K562 (cell line): ENCODE results near the gene RFNG. TPM values are rescaled to one million over a fixed set of nuclear protein-coding genes. Genes with fewer than 3 reads are reported as not detected.

ENCODE experiments used
- ATAC-seq: fragments of 200-7000 bp; cut with Tn5 transposase; 3 replicates; pipeline ENCODE4 v1.9.1; 2020; ENCODE audit warnings: moderate library complexity
- BruUV-seq: library from RNA; stranded (reverse); fragments of 400-500 nt; replicated peaks from 2 replicates; lab custom pipeline; 2021; lab: Mats Ljungman, UMichigan
- CTCF ChIA-PET: fragments of 300-600 bp; formaldehyde crosslinking; extraction: SDS; loops from one replicate; lab custom pipeline; 2021; ENCODE audit warnings: low intra/inter-chr PET ratio; lab: Yijun Ruan, JAX
- POLR2A ChIA-PET: fragments of 300-600, 350-650 bp; sonication (Branson Sonifier 250); formaldehyde crosslinking; extraction: SDS; loops from one replicate; lab custom pipeline; 2021; ENCODE audit warnings: antibody characterized with exemption, inconsistent platforms; lab: Yijun Ruan, JAX
- DNase-seq, 4 experiments: peaks; one replicate each; pipeline versions ENCODE4 v3.0.0 to v3.0.0-alpha.2; 2011 to 2018; ENCODE audit warnings: low spot score in 3 of 4, mixed read lengths in 3 of 4; ENCODE audit errors: extremely low read depth in 1 of 4
- FAIRE-seq: peaks from 2 replicates; lab custom pipeline; 2011; peaks lifted over from hg19 to GRCh38; lab: Jason Lieb, UNC
- H2AFZ ChIP-seq: 2 replicates; pipeline ENCODE4 v1.6.0; 2011; ENCODE audit warnings: low read depth, low read length, control low read depth, inconsistent platforms
- H3K27ac ChIP-seq: fragments of 200-600 bp; 3 replicates; pipeline ENCODE4 v1.8.0; 2011; ENCODE audit warnings: low read depth, mild to moderate bottlenecking, control low read depth, inconsistent platforms, low read length, moderate library complexity, mixed read lengths; ENCODE audit errors: extremely low read depth
- H3K27me3 ChIP-seq, 2 experiments: fragments of 300-600 bp in 1 of 2; 2 replicates in 1 of 2; 3 replicates in 1 of 2; pipeline versions ENCODE4 v1.6.0 to v1.8.0; 2011; ENCODE audit warnings: inconsistent platforms in 2 of 2, low read length in 2 of 2, mild to moderate bottlenecking in 1 of 2, mixed read lengths in 1 of 2, moderate library complexity in 1 of 2; ENCODE audit not compliant: control insufficient read depth in 2 of 2, insufficient read depth in 2 of 2
- H3K36me3 ChIP-seq: fragments of 300-600 bp; 3 replicates; pipeline ENCODE4 v1.8.0; 2011; ENCODE audit warnings: mild to moderate bottlenecking, low read length, inconsistent platforms; ENCODE audit not compliant: control insufficient read depth, insufficient read depth
- H3K4me1 ChIP-seq, 2 experiments: fragments of 200-600 bp in 1 of 2; replicated peaks in 1 of 2; 2 replicates in 1 of 2; 3 replicates in 1 of 2; pipeline versions ENCODE4 v1.5.1 to v1.8.0; 2011; ENCODE audit warnings: inconsistent platforms in 2 of 2, low read length in 2 of 2, mild to moderate bottlenecking in 1 of 2, mixed read lengths in 1 of 2, moderate library complexity in 1 of 2; ENCODE audit not compliant: control insufficient read depth in 2 of 2, insufficient read depth in 2 of 2
- H3K4me2 ChIP-seq: 2 replicates; pipeline ENCODE4 v1.6.1; 2011; ENCODE audit warnings: low read length, control low read depth, inconsistent platforms, mixed read lengths; ENCODE audit not compliant: insufficient read depth
- H3K4me3 ChIP-seq: fragments of 200-600 bp; sonication (generic), shearing (Covaris generic); 2 replicates; pipeline ENCODE4 v1.5.1; 2016; ENCODE audit warnings: control low read depth, inconsistent platforms
- H3K79me2 ChIP-seq: fragments of 200-600 bp; 3 replicates; pipeline ENCODE4 v1.8.0; 2011; ENCODE audit warnings: low read length, inconsistent platforms; ENCODE audit not compliant: control insufficient read depth, insufficient read depth
- H3K9ac ChIP-seq, 2 experiments: 2 replicates each; pipeline versions ENCODE4 v1.6.0 to v1.6.1; 2011; ENCODE audit warnings: low read depth in 2 of 2, low read length in 2 of 2, control low read depth in 1 of 2, inconsistent platforms in 1 of 2, mild to moderate bottlenecking in 1 of 2, mixed read lengths in 1 of 2; ENCODE audit not compliant: insufficient read depth in 1 of 2
- H3K9me1 ChIP-seq: one replicate; pipeline ENCODE4 v1.6.0; 2011; ENCODE audit warnings: inconsistent platforms, mild to moderate bottlenecking, low read length, moderate library complexity; ENCODE audit not compliant: control insufficient read depth, insufficient read depth
- H3K9me3 ChIP-seq: replicated peaks from 2 replicates; pipeline ENCODE4 v1.5.1; 2011; ENCODE audit warnings: low read depth, low read length, inconsistent platforms; ENCODE audit not compliant: control insufficient read depth, insufficient read depth
- H4K20me1 ChIP-seq: replicated peaks from 2 replicates; pipeline ENCODE4 v1.6.1; 2011; ENCODE audit warnings: low read length, inconsistent platforms, mixed read lengths; ENCODE audit not compliant: control insufficient read depth, insufficient read depth
- ID3 ChIP-seq, 2 experiments: fragments of 250-450 bp in 1 of 2; fragments of 450-650 bp in 1 of 2; sonication (Bioruptor Pico) in 1 of 2; IDR thresholded peaks; 2 replicates each; pipeline versions ENCODE4 v1.6.1 to v1.8.0; 2016 to 2021; ENCODE audit warnings: mild to moderate bottlenecking in 2 of 2, moderate library complexity in 2 of 2, missing compliant biosample characterization in 1 of 2, missing genetic modification characterization in 1 of 2
- IFI16 ChIP-seq: fragments of 250-450 bp; sonication (Bioruptor Pico); IDR thresholded peaks from 2 replicates; pipeline ENCODE4 v2.1.2; 2022; ENCODE audit warnings: mild to moderate bottlenecking, inconsistent platforms
- NFE2L1 ChIP-seq: fragments of 450-650 bp; IDR thresholded peaks from 2 replicates; pipeline ENCODE4 v1.6.1; 2016; ENCODE audit warnings: missing genetic modification characterization, low read depth, mild to moderate bottlenecking, missing compliant biosample characterization, moderate library complexity, borderline replicate concordance
- PML ChIP-seq: IDR thresholded peaks from 2 replicates; pipeline ENCODE4 v1.6.1; 2012; ENCODE audit warnings: low read length, inconsistent platforms
- POLR2G ChIP-seq: fragments of 200-400 bp; formaldehyde crosslinking; IDR thresholded peaks from 2 replicates; pipeline ENCODE4 v1.6.1; 2017; ENCODE audit warnings: low read depth, mild to moderate bottlenecking, antibody characterized with exemption, low read length, moderate library complexity
- RBFOX2 ChIP-seq: fragments of 200-400 bp; formaldehyde crosslinking; IDR thresholded peaks from 2 replicates; pipeline ENCODE4 v1.6.1; 2017; ENCODE audit warnings: low read depth, mild to moderate bottlenecking, low read length, moderate library complexity
- TCF15 ChIP-seq: fragments of 250-450 bp; sonication (Bioruptor Pico); IDR thresholded peaks from 2 replicates; pipeline ENCODE4 v1.8.0; 2022; ENCODE audit warnings: moderate library complexity, mild to moderate bottlenecking, inconsistent platforms
- WGBS: fragments of 100-300 bp; shearing (Covaris generic); methylation state at CpG from one replicate; pipeline ENCODE4 v1.1.6; 2016; ENCODE audit warnings: low coverage, mixed read lengths; ENCODE audit not compliant: insufficient coverage; ENCODE audit errors: missing lambda C conversion rate; 5-methylcytosine and 5-hydroxymethylcytosine counted together
- in situ Hi-C: fragments of 300-500 bp; cut with MboI; formaldehyde crosslinking; loops from 4 replicates; pipeline ENCODE4 v1.15.0; 2018; ENCODE audit warnings: inconsistent platforms, mixed read lengths
- intact Hi-C: fragments of 100-400 bp; cut with micrococcal nuclease; formaldehyde crosslinking; loops from 2 replicates; pipeline ENCODE4 v1.14.2; 2022
- polyA plus RNA-seq, 8 experiments: library from polyadenylated mRNA; depleted of rRNA in 4 of 8; stranded (reverse) in 5 of 8; unstranded in 3 of 8; fragments of >200 nt; fragmentation: Nextera tagmentation in 2 of 8; fragmentation: Illumina TruSeq in 1 of 8; extraction: Ambion mirVana in 2 of 8; extraction: Trizol in 1 of 8; gene quantifications; 2 replicates each; pipeline versions ENCODE4 v1.2.1 to v1.2.3, GENCODE V29; 2011 to 2014; ENCODE audit warnings: inconsistent platforms in 1 of 8, missing spikeins in 1 of 8
- total RNA-seq, 7 experiments: library from RNA; depleted of rRNA in 6 of 7; stranded (reverse); fragments of >200 nt in 6 of 7; fragmentation: Illumina TruSeq in 2 of 7; extraction: Trizol in 2 of 7; gene quantifications; 2 replicates each; pipeline versions ENCODE4 v1.2.1 to v1.2.3, GENCODE V29; 2011 to 2021; ENCODE audit warnings: low replicate concordance in 1 of 7

The RFNG gene
- total and polyA plus RNA-seq, 9 of the 15 experiments (the other 6 are each of a cell fraction or from before 2014, with no cell fraction given) = 0.32 to 32.8 (median 9.5) TPM

- TF ChIP-seq POLR2G (peak; percentile 3), RBFOX2 (0 out of 2 replicates have a peak, but pooled peaks have one; percentile 3), PML (no peak), TCF15 (CRISPR knock-in tag) (no peak), IFI16 (CRISPR knock-in tag) (no peak), ID3 (CRISPR knock-in tag; IDR thresholded peaks at IDR 0.05) (no peak), ID3 (tag; IDR thresholded peaks at IDR 0.05) (no peak), NFE2L1 (no peak)
- H3K4me1 ChIP-seq = peaks cover 0 to 81% of the 10 kb centered on the region in 2 experiments; a peak in 2 of 5 replicates
- intact Hi-C loops (no loop called here), in situ Hi-C loops (no loop called here)
- ChIA-PET POLR2A (interaction anchor here (0.7 to 1.9 kb wide), 7 partner anchors 8 to 389 kb away, joined by 3 to 8 read pairs (median 5); partner anchors contain the start of gene FASN), CTCF (no interaction called here)
- no peak overlapping the region for H3K4me3 ChIP-seq
- no peak overlapping the region for H3K9ac ChIP-seq
- H3K9me3 ChIP-seq = no peaks in the 10 kb centered on the region
- FAIRE-seq (no peak), ATAC-seq (no peak), DNase-seq (no peak)
- 91% methylated on average over 10 of the region's 22 CpGs for WGBS
- H4K20me1 ChIP-seq = peaks cover 32% of the 10 kb centered on the region
- H3K4me2 ChIP-seq = no peak overlapping the region
- peaks cover 1% of the 10 kb centered on the region for H3K9me1 ChIP-seq
- H3K79me2 ChIP-seq = no peaks in the 10 kb centered on the region; the same call in 2 of the 3 replicates
- H2AFZ ChIP-seq = no peak overlapping the region
- H3K27me3 ChIP-seq = no peaks in the 10 kb centered on the region
- peaks cover 93% of the 10 kb centered on the region; the same call in 2 of the 3 replicates for H3K36me3 ChIP-seq
- H3K27ac ChIP-seq = no peak overlapping the region
- BruUV-seq = no TSS peak
These were observed 30.4 kb upstream of the RFNG start for GRCh38 chr17:82081966-82082365.
